Stimulated activated CD4-positive, alpha-beta T cell treated with anti-CD3 and anti-CD28 coated beads, Interleukin-12 subunit alpha, Interleukin-12 subunit beta, amount 100 ng/mL, for 4 hours (primary cell): Measurements from ENCODE around the gene HYAL2.
"Not testable (repeated sequence)": the region's sequence is repeated elsewhere in the genome, so short reads cannot be mapped to it uniquely, and the experiment has no call there.

Experiments used
- DNase-seq: peaks from one replicate; pipeline ENCODE4 v3.0.0-alpha.2; 2020

HYAL2 gene

GRCh38 chr3:50327129-50327528 lies 4.6 kb upstream of the HYAL2 start:
- DNase-seq, result no peak

- no peak for DNase-seq
These were observed 3.6 kb upstream of the HYAL2 start for GRCh38 chr3:50326182-50326541.

GRCh38 chr3:50325497-50326181 lies 3.1 kb upstream of the HYAL2 start:
- DNase-seq, result no peak

- no peak for DNase-seq
These were observed 2.6 kb upstream of the HYAL2 start for GRCh38 chr3:50325113-50325480.

- peak; percentile 63 for DNase-seq
These were observed 2.0 kb upstream of the HYAL2 start for GRCh38 chr3:50324351-50325112.

- no peak for DNase-seq
These were observed 1.2 kb upstream of the HYAL2 start for GRCh38 chr3:50323614-50324199.

- DNase-seq, result no peak
These were observed 601 bp upstream of the HYAL2 start for GRCh38 chr3:50323092-50323600.

- DNase-seq, result no peak
These were observed 495 bp downstream of the HYAL2 start for GRCh38 chr3:50322115-50322385.

- DNase-seq, result peak; percentile 78
These were observed 1.0 kb downstream of the HYAL2 start for GRCh38 chr3:50321336-50322114.

- peak; percentile 62 for DNase-seq
These were observed 1.7 kb downstream of the HYAL2 start for GRCh38 chr3:50320853-50321335.

- DNase-seq, result no peak
These were observed 2.5 kb downstream of the HYAL2 start for GRCh38 chr3:50319894-50320625.

- no peak for DNase-seq
These were observed 3.2 kb downstream of the HYAL2 start for GRCh38 chr3:50319181-50319893.

- no peak for DNase-seq
These were observed 3.9 kb downstream of the HYAL2 start for GRCh38 chr3:50318615-50319014.

GRCh38 chr3:50318163-50318562 lies 4.4 kb downstream of the HYAL2 start:
- no peak for DNase-seq

GRCh38 chr3:50317300-50317699 lies 5.2 kb downstream of the HYAL2 start:
- no peak for DNase-seq

GRCh38 chr3:50316657-50317242 lies 5.8 kb downstream of the HYAL2 start:
- no peak for DNase-seq

- no peak for DNase-seq
These were observed 7.7 kb downstream of the HYAL2 start for GRCh38 chr3:50314816-50315215.

GRCh38 chr3:50314342-50314741 lies 8.2 kb downstream of the HYAL2 start:
- no peak for DNase-seq

GRCh38 chr3:50312041-50312440 lies 10.5 kb downstream of the HYAL2 start:
- not testable (repeated sequence) for DNase-seq

- DNase-seq, result no peak
These were observed 17.9 kb downstream of the HYAL2 start for GRCh38 chr3:50304601-50305000.

GRCh38 chr3:50303013-50303815 lies 19.3 kb downstream of the HYAL2 start, which contains the start of gene HYAL1:
TSS of gene HYAL1 (minus strand) at chr3:50303574. CDS start at chr3:50302956, 618 bp downstream.
- DNase-seq, result no peak
